Astrocyte (in vitro differentiated cells and primary cell): ENCODE data around the gene CACNA2D1. TPM values are rescaled to one million over a fixed set of nuclear protein-coding genes. Genes with fewer than 3 reads are reported as not detected.

ENCODE experiments used
- DNase-seq: peaks from one replicate; pipeline ENCODE4 v3.0.0-alpha.2; 2010; ENCODE audit warnings: low read depth
- FAIRE-seq: peaks from 2 replicates; lab custom pipeline; 2011; peaks lifted over from hg19 to GRCh38; lab: Jason Lieb, UNC
- H2AFZ ChIP-seq: 2 replicates; pipeline ENCODE4 v1.6.0; 2012; ENCODE audit warnings: low read depth, low read length, inconsistent platforms
- H3K27ac ChIP-seq: 2 replicates; pipeline ENCODE4 v1.5.1; 2011; ENCODE audit warnings: low read depth, low read length, inconsistent platforms
- H3K27me3 ChIP-seq: 2 replicates; pipeline ENCODE4 v1.6.0; 2011; ENCODE audit warnings: low read length, inconsistent platforms; ENCODE audit not compliant: insufficient read depth
- H3K36me3 ChIP-seq: 2 replicates; pipeline ENCODE4 v1.5.1; 2011; ENCODE audit warnings: low read length, inconsistent platforms; ENCODE audit not compliant: insufficient read depth
- H3K4me1 ChIP-seq: 2 replicates; pipeline ENCODE4 v1.5.1; 2011; ENCODE audit warnings: low read length, inconsistent platforms; ENCODE audit not compliant: insufficient read depth
- H3K4me2 ChIP-seq: 2 replicates; pipeline ENCODE4 v1.6.0; 2012; ENCODE audit warnings: low read length, inconsistent platforms
- H3K4me3 ChIP-seq: 2 replicates; pipeline ENCODE4 v1.5.1; 2011; ENCODE audit warnings: low read depth, mild to moderate bottlenecking, low read length, inconsistent platforms; ENCODE audit not compliant: insufficient read depth
- H3K79me2 ChIP-seq: 2 replicates; pipeline ENCODE4 v1.6.0; 2012; ENCODE audit warnings: mild to moderate bottlenecking, low read length, inconsistent platforms; ENCODE audit not compliant: insufficient read depth
- H3K9ac ChIP-seq: 2 replicates; pipeline ENCODE4 v1.6.0; 2012; ENCODE audit warnings: mild to moderate bottlenecking, low read length, inconsistent platforms
- H3K9me3 ChIP-seq: 2 replicates; pipeline ENCODE4 v1.5.1; 2012; ENCODE audit warnings: low read depth, mild to moderate bottlenecking, low read length, inconsistent platforms; ENCODE audit not compliant: insufficient read depth
- H4K20me1 ChIP-seq: 2 replicates; pipeline ENCODE4 v1.6.0; 2012; ENCODE audit warnings: low read length, inconsistent platforms; ENCODE audit not compliant: insufficient read depth
- H3K27ac Mint-ChIP-seq: one replicate; pipeline ENCODE4 v1.8.0; 2021; ENCODE audit warnings: mild to moderate bottlenecking, mixed read lengths; ENCODE audit not compliant: unreplicated experiment
- H3K27me3 Mint-ChIP-seq: one replicate; pipeline ENCODE4 v1.8.0; 2021; ENCODE audit warnings: low read depth, mixed read lengths; ENCODE audit not compliant: unreplicated experiment
- H3K36me3 Mint-ChIP-seq: one replicate; pipeline ENCODE4 v1.8.0; 2021; ENCODE audit warnings: low read depth, mixed read lengths; ENCODE audit not compliant: unreplicated experiment
- H3K4me1 Mint-ChIP-seq: one replicate; pipeline ENCODE4 v1.8.0; 2021; ENCODE audit warnings: low read depth, mixed read lengths; ENCODE audit not compliant: unreplicated experiment
- H3K4me3 Mint-ChIP-seq: one replicate; pipeline ENCODE4 v1.8.0; 2021; ENCODE audit warnings: mild to moderate bottlenecking, moderate library complexity, mixed read lengths; ENCODE audit not compliant: unreplicated experiment
- H3K9me3 Mint-ChIP-seq: one replicate; pipeline ENCODE4 v1.8.0; 2021; ENCODE audit warnings: mild to moderate bottlenecking, mixed read lengths; ENCODE audit not compliant: unreplicated experiment
- EZH2 ChIP-seq: IDR thresholded peaks from 2 replicates; pipeline ENCODE4 v1.6.1; 2012; ENCODE audit warnings: mild to moderate bottlenecking, low read length, inconsistent platforms; ENCODE audit not compliant: insufficient read depth
- total RNA-seq: library from RNA; stranded (reverse); gene quantifications from 2 replicates; pipeline ENCODE4 v1.2.1, GENCODE V29; 2021
- TF ChIP-seq, protein P1 (sequence below): IDR thresholded peaks from 2 replicates; pipeline ENCODE4 v1.5.1; 2011; ENCODE audit warnings: low read depth, mild to moderate bottlenecking, inconsistent platforms, low read length, moderate library complexity; ENCODE audit not compliant: insufficient read depth

The CACNA2D1 gene
- total RNA-seq, 1 donor from 2014 or later = 53.4 TPM

DNA sequence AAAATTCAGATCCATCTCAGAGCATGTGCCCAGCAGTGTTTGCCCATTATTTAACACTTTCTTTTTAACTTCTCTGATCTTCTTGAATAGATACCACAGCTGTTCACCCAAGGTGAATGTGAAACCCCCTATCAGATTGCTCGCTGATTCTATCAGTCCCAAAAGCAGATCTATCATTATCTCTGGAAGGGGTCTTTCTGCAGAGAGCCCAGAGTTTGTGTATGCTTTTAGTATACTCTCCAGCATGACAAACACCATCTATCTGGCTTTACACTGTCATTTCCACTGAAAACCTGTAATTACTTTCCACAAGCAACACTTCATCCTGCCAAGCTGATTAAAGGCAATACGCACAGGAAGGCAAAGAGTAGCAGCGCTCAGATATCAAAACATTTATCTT, 168.2 kb downstream of the CACNA2D1 start:
- no peak overlapping the region for H3K9ac ChIP-seq
- no peaks in the 10 kb centered on the region for H3K9me3 Mint-ChIP-seq
- no peak overlapping the region for H3K27ac Mint-ChIP-seq
- H3K36me3 ChIP-seq = no peaks in the 10 kb centered on the region
- no peak for FAIRE-seq
- no peaks in the 10 kb centered on the region for H3K4me1 ChIP-seq
- H3K4me1 Mint-ChIP-seq = peaks cover 2% of the 10 kb centered on the region
- no peak overlapping the region for H3K4me3 Mint-ChIP-seq
- no peak overlapping the region for H2AFZ ChIP-seq
- DNase-seq = no peak
- H3K9me3 ChIP-seq = no peaks in the 10 kb centered on the region
- H3K27me3 Mint-ChIP-seq = no peaks in the 10 kb centered on the region
- no peak for TF ChIP-seq EZH2
- H3K4me3 ChIP-seq = no peak overlapping the region
- no peaks in the 10 kb centered on the region for H3K36me3 Mint-ChIP-seq
- no peak overlapping the region for H3K27ac ChIP-seq
- H4K20me1 ChIP-seq = peaks cover 11% of the 10 kb centered on the region
- H3K27me3 ChIP-seq = no peaks in the 10 kb centered on the region
- H3K79me2 ChIP-seq = no peaks in the 10 kb centered on the region
- no peak overlapping the region for H3K4me2 ChIP-seq

DNA sequence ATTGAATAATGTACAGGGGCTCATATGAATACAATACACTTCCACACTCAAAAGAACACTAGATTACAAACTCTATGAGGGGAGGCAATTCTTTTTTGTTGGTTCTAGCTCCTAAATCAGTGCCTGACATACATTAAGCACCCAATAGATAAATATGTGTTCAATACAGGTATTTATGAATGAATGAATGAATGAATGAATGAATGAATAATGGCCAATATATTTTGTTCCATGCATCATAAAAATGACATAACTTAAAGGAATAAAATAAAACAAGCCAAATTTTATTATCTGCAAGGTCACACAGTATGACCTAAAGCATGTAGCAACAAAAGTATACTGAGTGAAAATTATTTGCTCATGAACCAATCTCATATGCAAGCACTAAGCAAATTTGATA, 168.9 kb downstream of the CACNA2D1 start:
- DNase-seq (no peak), FAIRE-seq (no peak)
- no peaks in the 10 kb centered on the region for H3K9me3 Mint-ChIP-seq
- no peaks in the 10 kb centered on the region for H3K36me3 Mint-ChIP-seq
- H3K4me1 Mint-ChIP-seq = peaks cover 4% of the 10 kb centered on the region
- Histone ChIP-seq H3K9ac (no peak overlapping the region), H3K4me1 (no peaks in the 10 kb centered on the region), H4K20me1 (peaks cover 13% of the 10 kb centered on the region), H3K27me3 (no peaks in the 10 kb centered on the region), H3K27ac (no peak overlapping the region), H3K4me2 (no peak overlapping the region), H3K4me3 (no peak overlapping the region), H2AFZ (no peak overlapping the region), H3K36me3 (no peaks in the 10 kb centered on the region), H3K79me2 (no peaks in the 10 kb centered on the region), H3K9me3 (no peaks in the 10 kb centered on the region)
- no peaks in the 10 kb centered on the region for H3K27me3 Mint-ChIP-seq
- H3K27ac Mint-ChIP-seq = no peak overlapping the region
- TF ChIP-seq, protein P1, sequence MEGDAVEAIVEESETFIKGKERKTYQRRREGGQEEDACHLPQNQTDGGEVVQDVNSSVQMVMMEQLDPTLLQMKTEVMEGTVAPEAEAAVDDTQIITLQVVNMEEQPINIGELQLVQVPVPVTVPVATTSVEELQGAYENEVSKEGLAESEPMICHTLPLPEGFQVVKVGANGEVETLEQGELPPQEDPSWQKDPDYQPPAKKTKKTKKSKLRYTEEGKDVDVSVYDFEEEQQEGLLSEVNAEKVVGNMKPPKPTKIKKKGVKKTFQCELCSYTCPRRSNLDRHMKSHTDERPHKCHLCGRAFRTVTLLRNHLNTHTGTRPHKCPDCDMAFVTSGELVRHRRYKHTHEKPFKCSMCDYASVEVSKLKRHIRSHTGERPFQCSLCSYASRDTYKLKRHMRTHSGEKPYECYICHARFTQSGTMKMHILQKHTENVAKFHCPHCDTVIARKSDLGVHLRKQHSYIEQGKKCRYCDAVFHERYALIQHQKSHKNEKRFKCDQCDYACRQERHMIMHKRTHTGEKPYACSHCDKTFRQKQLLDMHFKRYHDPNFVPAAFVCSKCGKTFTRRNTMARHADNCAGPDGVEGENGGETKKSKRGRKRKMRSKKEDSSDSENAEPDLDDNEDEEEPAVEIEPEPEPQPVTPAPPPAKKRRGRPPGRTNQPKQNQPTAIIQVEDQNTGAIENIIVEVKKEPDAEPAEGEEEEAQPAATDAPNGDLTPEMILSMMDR = no peak
- no peak for TF ChIP-seq EZH2
- no peak overlapping the region for H3K4me3 Mint-ChIP-seq

DNA sequence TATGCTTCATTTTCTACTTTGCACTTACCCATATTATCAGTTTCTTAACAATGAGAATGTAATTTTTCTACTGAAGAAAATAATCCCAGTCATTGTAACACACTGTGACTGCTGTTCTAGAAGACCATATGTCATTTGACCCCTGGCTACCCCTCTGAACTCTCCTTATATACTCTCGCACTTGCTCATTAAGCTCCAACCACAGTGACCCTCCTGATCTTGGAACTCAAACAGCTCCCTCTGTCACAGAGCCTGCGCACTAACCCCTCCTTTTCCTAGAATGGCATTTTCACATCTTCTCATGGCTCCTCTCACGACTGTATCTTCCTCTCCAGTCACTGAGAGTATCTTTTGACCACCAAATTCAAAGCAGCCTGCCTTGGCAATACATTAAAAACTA, 169.7 kb downstream of the CACNA2D1 start:
- DNase-seq (no peak), FAIRE-seq (no peak)
- Histone ChIP-seq H3K4me3 (no peak overlapping the region), H3K4me2 (no peak overlapping the region), H3K36me3 (no peaks in the 10 kb centered on the region), H3K79me2 (no peaks in the 10 kb centered on the region), H3K27me3 (no peaks in the 10 kb centered on the region), H3K4me1 (no peaks in the 10 kb centered on the region), H3K27ac (no peak overlapping the region), H4K20me1 (peaks cover 21% of the 10 kb centered on the region), H3K9ac (no peak overlapping the region), H2AFZ (no peak overlapping the region), H3K9me3 (no peaks in the 10 kb centered on the region)
- no peak overlapping the region for H3K27ac Mint-ChIP-seq
- TF ChIP-seq, protein P1 = no peak
- TF ChIP-seq EZH2 = no peak
- no peak overlapping the region for H3K4me3 Mint-ChIP-seq
- no peaks in the 10 kb centered on the region for H3K9me3 Mint-ChIP-seq
- no peaks in the 10 kb centered on the region for H3K27me3 Mint-ChIP-seq
- H3K4me1 Mint-ChIP-seq = peaks cover 8% of the 10 kb centered on the region
- no peaks in the 10 kb centered on the region for H3K36me3 Mint-ChIP-seq
